GM23248 (cell line): ENCODE data around the gene HGF. TPM values are rescaled to one million over a fixed set of nuclear protein-coding genes. Genes with fewer than 3 reads are reported as not detected.

ENCODE experiments used
- DNase-seq: peaks from one replicate; pipeline ENCODE4 v3.0.0-alpha.2; 2015
- H2AFZ ChIP-seq: fragments of 200-600 bp; sonication (generic); 2 replicates; pipeline ENCODE4 v1.6.1; 2016; ENCODE audit warnings: antibody characterized with exemption
- H3F3A ChIP-seq: fragments of 200-600 bp; sonication (generic); 2 replicates; pipeline ENCODE4 v1.6.1; 2016; ENCODE audit warnings: mild to moderate bottlenecking, antibody characterized with exemption, mixed run types; ENCODE audit not compliant: insufficient read depth
- H3K27ac ChIP-seq: fragments of 200-600 bp; sonication (generic); 2 replicates; pipeline ENCODE4 v1.5.1; 2016; ENCODE audit warnings: mild to moderate bottlenecking
- H3K27me3 ChIP-seq: fragments of 200-600 bp; sonication (generic); replicated peaks from 2 replicates; pipeline ENCODE4 v1.6.1; 2016; ENCODE audit warnings: mild to moderate bottlenecking; ENCODE audit not compliant: insufficient read depth
- H3K36me3 ChIP-seq: fragments of 200-600 bp; sonication (generic); 2 replicates; pipeline ENCODE4 v1.6.1; 2016; ENCODE audit warnings: low read depth, mild to moderate bottlenecking
- H3K4me1 ChIP-seq: fragments of 200-600 bp; sonication (generic); 2 replicates; pipeline ENCODE4 v1.6.1; 2016; ENCODE audit warnings: mild to moderate bottlenecking; ENCODE audit not compliant: insufficient read depth
- H3K4me2 ChIP-seq: fragments of 200-600 bp; sonication (generic); one replicate; pipeline ENCODE4 v1.6.1; 2016; ENCODE audit warnings: mild to moderate bottlenecking; ENCODE audit not compliant: unreplicated experiment
- H3K4me3 ChIP-seq: fragments of 200-600 bp; sonication (generic); 2 replicates; pipeline ENCODE4 v1.5.1; 2016; ENCODE audit warnings: mild to moderate bottlenecking
- H3K79me2 ChIP-seq: fragments of 200-600 bp; sonication (generic); 2 replicates; pipeline ENCODE4 v1.6.1; 2016; ENCODE audit warnings: mild to moderate bottlenecking; ENCODE audit not compliant: insufficient read depth
- H3K9ac ChIP-seq: fragments of 200-600 bp; sonication (generic); 2 replicates; pipeline ENCODE4 v1.6.1; 2016; ENCODE audit warnings: mild to moderate bottlenecking
- H3K9me2 ChIP-seq: fragments of 200-600 bp; sonication (generic); 2 replicates; pipeline ENCODE4 v1.6.1; 2016; ENCODE audit warnings: mixed run types, mild to moderate bottlenecking, moderate library complexity; ENCODE audit not compliant: insufficient read depth
- H3K9me3 ChIP-seq: fragments of 200-600 bp; sonication (generic); one replicate; pipeline ENCODE4 v1.6.1; 2017; ENCODE audit warnings: low read depth
- H4K20me1 ChIP-seq: fragments of 200-600 bp; sonication (generic); 2 replicates; pipeline ENCODE4 v1.6.0; 2016; ENCODE audit not compliant: insufficient read depth
- EZH2 ChIP-seq: fragments of 200-600 bp; sonication (generic); IDR thresholded peaks from 2 replicates; pipeline ENCODE4 v1.6.1; 2018; ENCODE audit warnings: antibody characterized with exemption, mild to moderate bottlenecking; ENCODE audit not compliant: insufficient read depth, poor library complexity, severe bottlenecking
- EZH2phosphoT487 ChIP-seq: fragments of 200-600 bp; sonication (generic); IDR thresholded peaks from 2 replicates; pipeline ENCODE4 v1.6.1; 2018; ENCODE audit warnings: antibody characterized with exemption, moderate library complexity, mild to moderate bottlenecking, low read depth; ENCODE audit not compliant: insufficient read depth
- WGBS, 2 experiments: methylation state at CpG; one replicate each; pipeline ENCODE4 v1.1.6; 2015 to 2017; ENCODE audit warnings: low lambda C conversion rate in 2 of 2, low coverage in 1 of 2; ENCODE audit errors: missing lambda C conversion rate in 2 of 2; 5-methylcytosine and 5-hydroxymethylcytosine counted together
- in situ Hi-C: fragments of 300-500 bp; cut with MboI; formaldehyde crosslinking; loops from 2 replicates; pipeline ENCODE4 v1.15.0; 2020
- polyA plus RNA-seq: library from polyadenylated mRNA; unstranded; fragments of >200 nt; fragmentation: Nextera tagmentation; extraction: Ambion mirVana; gene quantifications from 2 replicates; pipeline ENCODE4 v1.2.1, GENCODE V29; 2016
- total RNA-seq: library from RNA; depleted of rRNA; stranded (reverse); fragments of >200 nt; shearing (Covaris generic); gene quantifications from 2 replicates; pipeline ENCODE4 v1.2.3, GENCODE V29; 2014

HGF gene
- total and polyA plus RNA-seq, 2 experiments from 2014 or later: 2.3 to 2.7 TPM

- Histone ChIP-seq H3K27ac (no peak overlapping the region), H3K79me2 (no peaks in the 10 kb centered on the region), H2AFZ (no peak overlapping the region), H3K4me3 (no peak overlapping the region), H4K20me1 (no peaks in the 10 kb centered on the region), H3K27me3 (no peaks in the 10 kb centered on the region), H3K9me3 (no peaks in the 10 kb centered on the region), H3K4me1 (peaks cover 13% of the 10 kb centered on the region), H3K36me3 (no peaks in the 10 kb centered on the region), H3K4me2 (no peak overlapping the region), H3K9me2 (no peaks in the 10 kb centered on the region), H3F3A (peaks cover 10% of the 10 kb centered on the region; the same call in 1 of the 2 replicates), H3K9ac (no peak overlapping the region)
- TF ChIP-seq EZH2phosphoT487 (no peak), EZH2 (no peak)
- no peak for DNase-seq
- in situ Hi-C loops: no loop called here
- 77 to 79% methylated on average over 12 of the region's 12 CpGs for WGBS, 2 experiments
Observed at GRCh38 chr7:81791568-81792518, 22.0 kb upstream of the HGF start.

- H3K9me2 ChIP-seq: no peaks in the 10 kb centered on the region
- no peak for DNase-seq
- H3K79me2 ChIP-seq: no peaks in the 10 kb centered on the region
- H3F3A ChIP-seq: peaks cover 10% of the 10 kb centered on the region; the same call in 1 of the 2 replicates
- H3K27ac ChIP-seq: no peak overlapping the region
- no peaks in the 10 kb centered on the region for H3K9me3 ChIP-seq
- no peak for TF ChIP-seq EZH2
- no peak for TF ChIP-seq EZH2phosphoT487
- no peaks in the 10 kb centered on the region for H3K27me3 ChIP-seq
- no peaks in the 10 kb centered on the region for H3K36me3 ChIP-seq
- H3K4me1 ChIP-seq: peaks cover 13% of the 10 kb centered on the region
- H3K4me3 ChIP-seq: no peak overlapping the region
- no peaks in the 10 kb centered on the region for H4K20me1 ChIP-seq
- in situ Hi-C loops: no loop called here
- H3K4me2 ChIP-seq: no peak overlapping the region
- no peak overlapping the region for H3K9ac ChIP-seq
- H2AFZ ChIP-seq: no peak overlapping the region; the same call in 1 of the 2 replicates
- 96 to 100% methylated on average over 1 of the region's 1 CpG for WGBS, 2 experiments
Observed at GRCh38 chr7:81790686-81791085, 20.8 kb upstream of the HGF start.

- Histone ChIP-seq H3K9me2 (no peaks in the 10 kb centered on the region), H3K79me2 (no peaks in the 10 kb centered on the region), H3K36me3 (no peaks in the 10 kb centered on the region), H3F3A (peaks cover 10% of the 10 kb centered on the region; the same call in 1 of the 2 replicates), H3K4me2 (peak overlapping the region; percentile 61), H2AFZ (peak overlapping the region; percentile 82), H3K27ac (peak overlapping the region; percentile 21; the same call in 1 of the 2 replicates), H3K4me3 (no peak overlapping the region), H3K27me3 (no peaks in the 10 kb centered on the region), H4K20me1 (no peaks in the 10 kb centered on the region), H3K9me3 (no peaks in the 10 kb centered on the region), H3K9ac (0 out of 2 replicates have a peak overlapping the region, but pooled peaks have one; percentile 5), H3K4me1 (peaks cover 13% of the 10 kb centered on the region)
- in situ Hi-C loops: no loop called here
- TF ChIP-seq EZH2phosphoT487: no peak
- 33 to 35% methylated on average over 2 of the region's 2 CpGs for WGBS, 2 experiments
- no peak for DNase-seq
Observed at GRCh38 chr7:81790120-81790500, 20.3 kb upstream of the HGF start.

- Histone ChIP-seq H2AFZ (peak overlapping the region; percentile 82), H3K4me3 (no peak overlapping the region; the same call in 1 of the 2 replicates), H3K27ac (peak overlapping the region; percentile 21; the same call in 1 of the 2 replicates), H3K4me2 (peak overlapping the region; percentile 61), H3K9ac (0 out of 2 replicates have a peak overlapping the region, but pooled peaks have one; percentile 5), H3K9me2 (no peaks in the 10 kb centered on the region), H3K4me1 (peaks cover 13% of the 10 kb centered on the region), H3K9me3 (no peaks in the 10 kb centered on the region), H3K27me3 (no peaks in the 10 kb centered on the region), H3K36me3 (no peaks in the 10 kb centered on the region), H4K20me1 (no peaks in the 10 kb centered on the region), H3F3A (peaks cover 10% of the 10 kb centered on the region; the same call in 1 of the 2 replicates), H3K79me2 (no peaks in the 10 kb centered on the region)
- TF ChIP-seq EZH2phosphoT487 (no peak), EZH2 (no peak)
- DNase-seq: peak; percentile 51
- 87 to 93% methylated on average over 1 of the region's 1 CpG for WGBS, 2 experiments
- in situ Hi-C loops: no loop called here
Observed at GRCh38 chr7:81789406-81790119, 19.7 kb upstream of the HGF start.
